Kidney capillary endothelial cell (primary cell): Measurements from ENCODE around the gene UBE2D4.
A peak's percentile ranks its signal among the peaks of the same experiment; 100 is the strongest.
"Not testable (repeated sequence)": the region's sequence is repeated elsewhere in the genome, so short reads cannot be mapped to it uniquely, and the experiment has no call there.

Experiments
- DNase-seq: peaks from one replicate; pipeline ENCODE4 v3.0.0-alpha.2; 2018; ENCODE audit warnings: low spot score

UBE2D4 gene

GRCh38 chr7:43925984-43926797 is at the start of gene UBE2D4:
Gene UBE2D4 (plus strand): TSS chr7:43926436. CDS start chr7:43926533, 97 bp downstream.
- peak; percentile 33 for DNase-seq

GRCh38 chr7:43876976-43877745 is 49.1 kb upstream of the UBE2D4 start:
- DNase-seq, result no peak

- DNase-seq, result no peak
Measured at GRCh38 chr7:43877968-43878864, 48.0 kb upstream of the UBE2D4 start.

GRCh38 chr7:43878867-43879266 is 47.4 kb upstream of the UBE2D4 start:
- peak; percentile 28 for DNase-seq

- peak; percentile 51 for DNase-seq
Measured at GRCh38 chr7:43879477-43879876, 46.8 kb upstream of the UBE2D4 start.

GRCh38 chr7:43880596-43880995 is 45.6 kb upstream of the UBE2D4 start:
- peak; percentile 34 for DNase-seq

- DNase-seq, result no peak
Measured at GRCh38 chr7:43884209-43884608, 42.0 kb upstream of the UBE2D4 start.

GRCh38 chr7:43884617-43885016 is 41.6 kb upstream of the UBE2D4 start:
- DNase-seq, result no peak

GRCh38 chr7:43888993-43889945 is 37.0 kb upstream of the UBE2D4 start:
- DNase-seq, result no peak

- DNase-seq, result no peak
Measured at GRCh38 chr7:43890468-43890867, 35.8 kb upstream of the UBE2D4 start.

- DNase-seq, result no peak
Measured at GRCh38 chr7:43891069-43891955, 34.9 kb upstream of the UBE2D4 start.

- no peak for DNase-seq
Measured at GRCh38 chr7:43895847-43896415, 30.3 kb upstream of the UBE2D4 start.

- not testable (repeated sequence) for DNase-seq
Measured at GRCh38 chr7:43898571-43898970, 27.7 kb upstream of the UBE2D4 start.

- DNase-seq, result no peak
Measured at GRCh38 chr7:43902542-43903054, 23.6 kb upstream of the UBE2D4 start.

GRCh38 chr7:43904533-43905208 is 21.6 kb upstream of the UBE2D4 start:
- DNase-seq, result no peak

GRCh38 chr7:43905209-43905946 is 20.9 kb upstream of the UBE2D4 start:
- no peak for DNase-seq

GRCh38 chr7:43905956-43906330 is 20.3 kb upstream of the UBE2D4 start:
- DNase-seq, result no peak

- no peak for DNase-seq
Measured at GRCh38 chr7:43906331-43907010, 19.8 kb upstream of the UBE2D4 start, which contains the start of gene URGCP. Gene URGCP (minus strand): TSS chr7:43906596. CDS start chr7:43906575, 21 bp downstream.
